A673 (cell line): ENCODE results near the gene MOCS2. TPM values are rescaled to one million over a fixed set of nuclear protein-coding genes. Genes with fewer than 3 reads are reported as not detected.

Source experiments
- BruUV-seq: library from RNA; stranded (reverse); fragments of 400-500 nt; replicated peaks from 2 replicates; lab custom pipeline; 2021; lab: Mats Ljungman, UMichigan
- CTCF ChIA-PET: fragments of 300-600 bp; sonication (Branson Sonifier 250); formaldehyde crosslinking; loops from one replicate; lab custom pipeline; 2022; ENCODE audit warnings: antibody characterized with exemption; lab: Charles Lee
- POLR2A ChIA-PET: fragments of 300-600 bp; sonication (Branson Sonifier 250); formaldehyde crosslinking; loops from one replicate; lab custom pipeline; 2022; ENCODE audit warnings: antibody characterized with exemption; ENCODE audit not compliant: low non-redundant PET; lab: Charles Lee
- DNase-seq: peaks from one replicate; pipeline ENCODE4 v3.0.0-alpha.2; 2015; ENCODE audit warnings: low spot score
- H3K27ac ChIP-seq: fragments of 200-600 bp; sonication (generic); 2 replicates; pipeline ENCODE4 v1.5.1; 2016; ENCODE audit warnings: mixed run types, low read depth, mild to moderate bottlenecking, mixed read lengths, antibody characterized with exemption, low read length; ENCODE audit not compliant: poor library complexity, severe bottlenecking
- H3K27me3 ChIP-seq: fragments of 200-600 bp; sonication (generic); replicated peaks from 2 replicates; pipeline ENCODE4 v1.6.1; 2017; ENCODE audit warnings: mixed run types, low read depth, mild to moderate bottlenecking, mixed read lengths, antibody characterized with exemption, low read length; ENCODE audit not compliant: insufficient read depth, poor library complexity
- H3K36me3 ChIP-seq: fragments of 200-600 bp; sonication (generic); 2 replicates; pipeline ENCODE4 v1.6.1; 2016; ENCODE audit warnings: mixed run types, mild to moderate bottlenecking, mixed read lengths, antibody characterized with exemption, low read length; ENCODE audit not compliant: insufficient read depth, poor library complexity, severe bottlenecking
- H3K4me1 ChIP-seq: fragments of 200-600 bp; sonication (generic); 2 replicates; pipeline ENCODE4 v1.6.1; 2017; ENCODE audit warnings: mixed run types, mild to moderate bottlenecking, mixed read lengths, antibody characterized with exemption, low read length; ENCODE audit not compliant: insufficient read depth, poor library complexity, severe bottlenecking
- H3K4me3 ChIP-seq: fragments of 200-600 bp; sonication (generic); 2 replicates; pipeline ENCODE4 v1.5.1; 2016; ENCODE audit warnings: low read depth, mixed run types, mild to moderate bottlenecking, mixed read lengths, low read length; ENCODE audit not compliant: poor library complexity, severe bottlenecking
- H3K9me3 ChIP-seq: fragments of 200-600 bp; sonication (generic); 2 replicates; pipeline ENCODE4 v1.6.1; 2016; ENCODE audit warnings: mixed run types, low read depth, mild to moderate bottlenecking, mixed read lengths, antibody characterized with exemption, low read length; ENCODE audit not compliant: poor library complexity, severe bottlenecking
- CTCF ChIP-seq: fragments of 300-800, 200-600 bp; sonication (generic); conservative IDR thresholded peaks from 2 replicates; pipeline ENCODE4 v1.5.1; 2017; ENCODE audit warnings: low read depth, mild to moderate bottlenecking, antibody characterized with exemption, low read length, moderate library complexity, mixed read lengths
- EZH2 ChIP-seq: fragments of 200-600 bp; sonication (generic); IDR thresholded peaks from 2 replicates; pipeline ENCODE4 v1.6.1; 2017; ENCODE audit warnings: borderline replicate concordance, low read depth, mild to moderate bottlenecking, mixed read lengths, antibody characterized with exemption, low read length; ENCODE audit not compliant: poor library complexity, severe bottlenecking
- intact Hi-C: fragments of 100-400 bp; cut with micrococcal nuclease; formaldehyde crosslinking; loops from one replicate; pipeline ENCODE4 v1.10.0; 2022; ENCODE audit not compliant: unreplicated experiment
- total RNA-seq: library from RNA; stranded (reverse); gene quantifications from 2 replicates; pipeline ENCODE4 v1.2.3, GENCODE V29; 2021

The MOCS2 gene
- total RNA-seq, 1 experiment from 2014 or later = 41.7 TPM

- H3K36me3 ChIP-seq = peaks cover 28% of the 10 kb centered on the region
- no peak for DNase-seq
- ChIA-PET CTCF (no interaction called here), POLR2A (no interaction called here)
- H3K27ac ChIP-seq = no peak overlapping the region
- BruUV-seq = no TSS peak
- no peaks in the 10 kb centered on the region for H3K27me3 ChIP-seq
- TF ChIP-seq EZH2 (no peak), CTCF (no peak)
- intact Hi-C loops = loop anchor here (10.0 kb wide), 1 partner anchor 316 kb away; the partner anchor contains the start of genes ITGA1 and PELO
- no peaks in the 10 kb centered on the region for H3K4me1 ChIP-seq
- H3K4me3 ChIP-seq = no peak overlapping the region
- no peaks in the 10 kb centered on the region for H3K9me3 ChIP-seq
These were observed 9.0 kb downstream of the MOCS2 start for GRCh38 chr5:53100606-53101005.

- no peaks in the 10 kb centered on the region for H3K9me3 ChIP-seq
- H3K4me1 ChIP-seq = no peaks in the 10 kb centered on the region
- no peak overlapping the region for H3K4me3 ChIP-seq
- intact Hi-C loops = no loop called here
- no peaks in the 10 kb centered on the region for H3K27me3 ChIP-seq
- TF ChIP-seq CTCF (no peak), EZH2 (no peak)
- POLR2A ChIA-PET = no interaction called here
- BruUV-seq = no TSS peak
- no peak for DNase-seq
- CTCF ChIA-PET = interaction anchor here (1.0 kb wide), 1 partner anchor 151 kb away, joined by 3 read pairs; no protein-coding TSS in a partner anchor
- peaks cover 23% of the 10 kb centered on the region for H3K36me3 ChIP-seq
- no peak overlapping the region for H3K27ac ChIP-seq
These were observed 10.0 kb downstream of the MOCS2 start for GRCh38 chr5:53099546-53099945.

GRCh38 chr5:53095931-53096525 lies 13.5 kb downstream of the MOCS2 start:
- intact Hi-C loops = loop anchor here (1.0 kb wide), 1 partner anchor 148 kb away; no protein-coding TSS in a partner anchor
- no peaks in the 10 kb centered on the region for H3K9me3 ChIP-seq
- no TSS peak for BruUV-seq
- no peak overlapping the region for H3K27ac ChIP-seq
- peak; percentile 72 for DNase-seq
- H3K4me3 ChIP-seq = no peak overlapping the region
- H3K4me1 ChIP-seq = no peaks in the 10 kb centered on the region
- ChIA-PET POLR2A (no interaction called here), CTCF (interaction anchor here (1.2 kb wide), 1 partner anchor 148 kb away, joined by 3 read pairs; no protein-coding TSS in a partner anchor)
- peaks cover 17% of the 10 kb centered on the region for H3K36me3 ChIP-seq
- TF ChIP-seq CTCF (peak; percentile 86), EZH2 (no peak)
- no peaks in the 10 kb centered on the region for H3K27me3 ChIP-seq
